NCI-H128 (cell line): ENCODE data around the gene CARD9.

ENCODE experiments used
- DNase-seq: peaks from one replicate; lab custom pipeline; 2025; ENCODE audit not compliant: unreplicated experiment; lab: John Stamatoyannopoulos, UW

CARD9 gene

GRCh38 chr9:136402067-136402466, 28.6 kb upstream of the CARD9 start:
- no peak for DNase-seq

GRCh38 chr9:136401173-136401922, 27.9 kb upstream of the CARD9 start:
- DNase-seq = no peak

DNA sequence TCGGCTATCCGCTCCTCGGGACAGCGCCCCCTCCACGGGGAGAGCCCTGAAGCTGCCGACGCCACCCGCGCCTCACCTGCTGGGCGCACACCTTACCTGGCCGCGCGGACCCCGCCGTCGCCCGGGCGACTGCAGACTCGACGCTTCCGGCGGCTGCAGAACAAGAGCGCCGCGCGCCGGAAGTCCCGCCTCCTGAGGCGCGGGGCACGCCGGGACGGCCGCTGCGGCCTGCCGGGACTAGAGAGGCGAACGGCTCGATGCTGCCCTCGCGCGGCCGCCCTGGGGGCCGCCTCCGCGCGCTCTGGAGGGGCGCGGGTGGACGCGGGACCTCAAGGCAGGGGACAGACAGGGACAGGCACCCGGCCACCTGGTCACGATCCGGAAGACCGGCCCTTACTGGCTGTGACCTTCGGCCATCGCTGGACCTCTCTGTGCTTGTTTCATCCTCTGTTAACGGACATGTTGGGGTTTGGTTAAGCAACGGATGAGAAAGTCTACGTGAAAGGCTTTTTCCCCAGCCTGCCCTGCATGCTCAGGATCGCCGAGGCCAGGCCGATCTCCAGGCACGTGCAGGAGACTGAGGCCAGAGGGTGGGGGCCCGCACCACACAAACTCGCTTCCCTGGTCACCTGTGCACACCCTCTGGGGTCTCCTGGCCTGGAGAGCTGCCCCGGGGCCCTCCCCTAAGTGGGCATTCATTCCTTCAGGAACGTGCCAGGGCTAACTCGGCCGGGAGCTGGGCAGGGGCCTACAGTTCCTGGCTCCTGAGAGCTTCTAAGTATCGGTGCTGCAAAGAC, 26.8 kb upstream of the CARD9 start, which contains the start of gene SNAPC4:
SNAPC4 (minus strand) TSS at position 133 of the 797 bp plus-strand sequence. CDS start 1,742 bp downstream, outside the sequence.
- DNase-seq = peak; percentile 67

- DNase-seq = no peak
Measured at GRCh38 chr9:136399176-136400037, 25.9 kb upstream of the CARD9 start.

DNA sequence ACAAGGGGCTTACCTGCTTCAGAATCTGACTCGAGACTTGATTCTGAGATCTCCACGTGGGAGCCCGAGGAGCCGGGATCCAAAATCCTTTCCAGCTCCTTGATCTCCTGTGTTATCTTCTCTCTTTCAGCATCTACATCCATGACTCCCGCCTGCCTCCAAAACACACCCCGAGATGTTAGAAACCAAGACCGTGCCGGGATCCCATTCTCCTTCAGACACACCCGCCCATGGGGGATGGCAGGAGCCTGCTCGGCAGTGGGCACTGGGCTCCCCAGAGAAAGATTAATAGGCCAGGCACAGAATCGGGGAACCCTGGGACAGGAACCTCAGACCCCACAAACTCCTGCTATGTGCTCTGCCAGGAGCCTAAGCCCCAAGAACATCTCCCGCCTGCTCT, 24.8 kb upstream of the CARD9 start:
- no peak for DNase-seq

DNA sequence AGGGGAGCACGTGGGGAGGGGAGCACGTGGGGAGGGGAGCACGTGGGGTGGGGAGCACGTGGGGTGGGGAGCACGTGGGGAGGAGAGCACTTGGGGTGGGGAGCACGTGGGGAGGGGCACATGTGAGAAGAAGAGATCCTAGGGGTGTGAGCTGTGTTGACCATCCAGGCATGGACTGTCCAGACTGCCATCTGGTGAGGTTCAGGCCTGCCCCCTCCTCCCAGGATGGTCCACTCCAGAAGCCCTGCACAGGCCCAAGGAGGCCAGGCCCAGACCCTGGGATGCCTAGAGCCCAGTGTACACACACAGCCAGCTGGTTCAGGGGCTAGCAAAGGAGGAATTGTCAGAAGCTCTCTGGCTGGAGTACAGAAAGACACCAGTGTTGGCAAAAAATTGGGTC, 24.2 kb upstream of the CARD9 start:
- DNase-seq = no peak

- no peak for DNase-seq
Measured at GRCh38 chr9:136396219-136396515, 22.7 kb upstream of the CARD9 start.

DNA sequence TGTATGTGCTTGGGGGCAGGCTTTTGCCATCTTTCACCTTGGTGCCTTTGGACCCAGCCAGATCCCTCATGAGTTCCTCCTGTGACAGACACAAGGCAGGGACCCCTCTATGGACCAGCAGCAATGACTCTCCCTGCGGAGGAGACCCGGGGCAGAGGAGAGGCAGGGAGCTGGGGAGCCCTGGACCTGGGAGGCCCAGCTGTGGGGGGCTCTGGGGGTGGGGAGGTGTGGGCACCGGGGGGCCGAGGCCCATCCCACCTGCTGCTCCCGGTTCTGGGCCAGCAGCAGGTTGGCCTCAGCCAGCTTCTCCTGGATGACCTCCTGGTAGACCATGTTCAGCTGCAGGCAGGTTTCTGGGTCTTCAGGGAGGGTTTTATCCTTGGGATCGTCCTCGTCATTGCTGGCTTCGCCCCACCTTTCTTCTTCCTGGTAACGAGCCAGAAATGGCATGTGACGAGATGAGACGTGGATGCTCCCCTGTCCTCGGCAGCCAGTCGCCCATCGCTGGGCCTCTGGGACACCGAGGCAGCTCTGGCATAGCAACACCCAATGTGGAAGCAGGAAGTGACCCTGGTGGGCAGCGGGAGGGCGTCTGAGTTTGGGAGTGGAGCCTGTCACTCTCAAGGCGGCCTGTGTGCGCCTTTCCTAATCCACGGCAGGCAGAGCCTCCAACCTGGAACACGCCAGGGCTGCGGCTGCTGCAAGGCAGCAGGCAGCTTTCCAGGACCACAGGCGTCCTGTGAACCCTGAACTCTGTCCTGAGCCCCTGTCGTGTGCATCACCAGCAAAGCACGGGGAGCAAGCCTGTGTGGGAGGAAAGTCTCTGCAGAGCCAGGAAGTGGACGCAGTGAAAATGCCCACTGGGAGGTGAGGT, 22.1 kb upstream of the CARD9 start:
- DNase-seq = no peak

DNA sequence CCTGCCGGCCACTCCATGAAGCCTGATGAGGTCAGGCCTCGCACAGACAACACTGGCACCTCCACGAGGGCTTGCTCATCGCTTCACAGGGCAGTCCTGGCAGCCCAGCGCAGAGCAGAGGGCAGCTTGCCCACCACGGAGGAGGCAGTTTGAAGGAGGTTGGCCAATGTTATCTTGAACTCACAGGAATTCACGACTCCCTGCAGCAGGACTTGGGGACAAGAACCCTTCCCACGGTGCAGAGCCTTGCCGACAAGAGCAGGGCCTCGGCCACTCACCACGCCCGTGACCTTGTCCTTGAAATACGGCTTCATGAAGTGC, 21.5 kb upstream of the CARD9 start:
- DNase-seq = no peak

GRCh38 chr9:136394312-136395019, 21.0 kb upstream of the CARD9 start:
- no peak for DNase-seq

GRCh38 chr9:136393531-136393930, 20.1 kb upstream of the CARD9 start:
- no peak for DNase-seq

DNA sequence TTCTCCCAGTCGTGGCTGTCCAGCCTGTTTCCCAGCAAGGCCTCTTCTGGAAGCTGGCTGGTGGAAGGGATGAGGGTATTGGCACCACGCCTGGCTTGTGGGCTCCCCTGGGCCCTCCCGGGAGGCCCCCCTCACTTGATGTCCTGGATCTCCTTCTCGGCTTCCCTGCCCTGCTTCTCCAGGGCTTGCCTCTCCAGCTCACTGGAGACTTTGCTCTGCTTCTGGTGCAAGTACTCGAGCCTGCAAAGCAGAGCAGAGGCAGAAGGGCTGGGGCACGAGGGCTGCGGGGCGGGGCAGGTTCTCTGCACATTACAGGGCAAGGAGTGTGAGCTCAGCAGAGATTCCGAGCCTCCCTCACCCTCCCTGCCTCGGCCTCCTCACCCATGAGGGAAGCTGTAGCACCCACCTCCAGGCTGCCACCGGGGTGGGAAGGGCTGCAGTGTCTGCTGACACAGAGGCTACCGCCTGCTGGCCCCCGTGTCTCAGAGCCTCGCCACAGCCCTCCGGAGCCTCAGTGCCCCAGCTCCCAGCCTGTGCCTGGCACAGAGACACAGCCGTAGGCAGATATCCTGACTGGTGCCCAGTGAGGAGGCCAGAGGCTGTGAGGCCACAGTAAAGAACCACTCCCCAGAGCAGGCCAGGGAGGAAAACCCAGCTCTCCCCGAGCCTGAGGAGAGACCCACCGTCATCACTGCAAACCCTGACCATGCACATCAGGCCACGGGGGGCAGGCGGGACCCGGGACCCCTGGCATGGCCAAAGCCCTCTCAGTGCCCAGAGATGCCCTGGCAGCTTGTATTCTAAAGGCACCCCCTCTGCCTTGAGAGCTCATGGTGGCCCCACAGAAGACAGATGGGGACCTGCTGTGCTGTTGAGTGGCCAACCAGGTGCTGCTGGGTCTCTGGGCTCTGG, 19.3 kb upstream of the CARD9 start:
- no peak for DNase-seq

GRCh38 chr9:136391737-136392537, 18.5 kb upstream of the CARD9 start:
- DNase-seq = no peak

DNA sequence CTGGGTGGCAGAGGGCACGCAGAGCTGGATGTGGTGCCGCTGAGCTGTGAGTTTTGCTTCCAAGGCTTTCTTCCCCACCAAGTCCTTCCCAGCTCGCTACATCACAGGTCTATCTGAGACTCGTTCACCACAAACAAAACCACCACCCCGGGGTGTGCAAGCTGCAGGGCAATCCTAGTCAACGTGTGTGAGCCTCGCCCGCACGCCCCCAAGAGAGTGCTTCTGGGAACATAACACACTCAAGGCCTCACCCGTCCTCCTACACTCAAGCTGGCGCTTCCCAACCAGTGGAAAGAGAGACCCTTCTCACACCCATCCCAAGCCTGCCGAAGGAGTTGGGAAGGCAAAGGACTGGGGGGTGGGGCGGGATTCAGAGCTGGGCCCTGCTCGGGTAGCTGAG, 15.9 kb upstream of the CARD9 start:
- no peak for DNase-seq

GRCh38 chr9:136387217-136387616, 13.7 kb upstream of the CARD9 start:
- DNase-seq = no peak

DNA sequence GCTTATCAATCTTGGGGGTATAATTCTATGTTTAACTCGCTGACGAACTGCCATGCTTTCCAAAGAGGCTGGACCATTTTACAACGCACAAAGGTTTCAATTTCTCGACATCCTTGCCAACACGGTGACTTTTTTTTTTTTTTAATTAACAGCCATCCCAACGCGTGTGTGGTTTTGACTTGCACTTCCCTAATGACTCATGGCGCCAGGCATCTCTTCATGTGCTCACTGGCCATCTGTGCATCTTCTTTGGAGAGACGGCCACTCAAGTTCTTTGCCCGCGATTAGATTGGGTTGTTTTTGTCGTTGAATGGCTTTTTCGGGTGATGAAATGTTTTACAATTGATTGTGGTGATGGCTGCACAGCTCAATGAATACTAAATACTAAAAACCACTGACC, 12.5 kb upstream of the CARD9 start:
- no peak for DNase-seq

GRCh38 chr9:136385015-136385414, 11.5 kb upstream of the CARD9 start:
- no peak for DNase-seq

DNA sequence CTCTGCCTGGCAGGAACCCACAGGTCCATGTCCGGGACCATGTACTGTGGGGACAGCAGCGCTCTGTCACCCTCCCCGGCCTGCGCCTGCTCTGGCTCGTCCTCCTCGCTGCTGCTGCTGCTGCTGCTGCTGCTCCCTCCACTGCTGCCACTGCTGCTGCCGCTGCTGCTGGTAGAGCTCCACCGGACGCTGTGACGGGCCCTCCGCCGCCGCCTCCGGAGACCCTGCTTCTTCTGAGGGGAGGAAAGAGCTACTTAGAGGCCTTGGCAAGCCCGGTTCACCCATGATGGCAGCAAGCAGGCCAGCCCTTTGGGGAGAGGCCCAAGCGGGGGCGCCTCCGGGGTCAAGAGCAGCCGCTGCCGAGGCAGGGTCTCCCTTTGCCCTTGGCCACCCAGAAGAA, 10.0 kb upstream of the CARD9 start:
- no peak for DNase-seq
